Prostate gland (tissue), 2 donors: ENCODE data around the gene PADI2.

ENCODE experiments used
- POLR2AphosphoS5 ChIP-seq: sonication (generic); formaldehyde crosslinking; IDR thresholded peaks from one replicate; pipeline ENCODE4 v1.6.1; 2017; ENCODE audit warnings: antibody characterized with exemption
- TF ChIP-seq, protein P1 (sequence below), 4 experiments: fragments of 200-600 bp in 2 of 4; fragments of 450-650 bp in 2 of 4; sonication (generic) in 2 of 4; IDR thresholded peaks; 1 replicate in 3 of 4; 2 replicates in 1 of 4; pipeline ENCODE4 v1.5.1; 2016 to 2019; ENCODE audit warnings: antibody characterized with exemption in 4 of 4, mild to moderate bottlenecking in 2 of 4, moderate library complexity in 2 of 4

GRCh38 chr1:17109892-17110554 is 9.2 kb downstream of the PADI2 start:
- TF ChIP-seq, protein P1, sequence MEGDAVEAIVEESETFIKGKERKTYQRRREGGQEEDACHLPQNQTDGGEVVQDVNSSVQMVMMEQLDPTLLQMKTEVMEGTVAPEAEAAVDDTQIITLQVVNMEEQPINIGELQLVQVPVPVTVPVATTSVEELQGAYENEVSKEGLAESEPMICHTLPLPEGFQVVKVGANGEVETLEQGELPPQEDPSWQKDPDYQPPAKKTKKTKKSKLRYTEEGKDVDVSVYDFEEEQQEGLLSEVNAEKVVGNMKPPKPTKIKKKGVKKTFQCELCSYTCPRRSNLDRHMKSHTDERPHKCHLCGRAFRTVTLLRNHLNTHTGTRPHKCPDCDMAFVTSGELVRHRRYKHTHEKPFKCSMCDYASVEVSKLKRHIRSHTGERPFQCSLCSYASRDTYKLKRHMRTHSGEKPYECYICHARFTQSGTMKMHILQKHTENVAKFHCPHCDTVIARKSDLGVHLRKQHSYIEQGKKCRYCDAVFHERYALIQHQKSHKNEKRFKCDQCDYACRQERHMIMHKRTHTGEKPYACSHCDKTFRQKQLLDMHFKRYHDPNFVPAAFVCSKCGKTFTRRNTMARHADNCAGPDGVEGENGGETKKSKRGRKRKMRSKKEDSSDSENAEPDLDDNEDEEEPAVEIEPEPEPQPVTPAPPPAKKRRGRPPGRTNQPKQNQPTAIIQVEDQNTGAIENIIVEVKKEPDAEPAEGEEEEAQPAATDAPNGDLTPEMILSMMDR (IDR thresholded peaks at IDR 0.05): no peak
- TF ChIP-seq POLR2AphosphoS5: no peak
